Measurements from ENCODE around the gene SLC25A47. TPM values are rescaled to one million over a fixed set of nuclear protein-coding genes. Genes with fewer than 3 reads are reported as not detected.

Gene SLC25A47
- total RNA-seq, 1 experiment from 2014 or later: not detected

- H3K9me3 ChIP-seq (ENCODE audit: control insufficient read depth, insufficient read depth, low read depth, low read length): no peaks in the 10 kb centered on the region
- in situ Hi-C loops (cut with HindIII; ENCODE audit: low pct_unique_long_range_greater_than_20kb, low sequenced_read_pairs): no loop called here
- CTCF ChIA-PET: no interaction called here
- no peak overlapping the region for H3K27ac ChIP-seq (ENCODE audit: low read length)
- intact Hi-C loops (cut with micrococcal nuclease; ENCODE audit: unreplicated experiment): no loop called here
- POLR2A ChIA-PET: no interaction called here
- H3K4me3 ChIP-seq (ENCODE audit: low read depth in 2 of 2, low read length in 2 of 2): no peak overlapping the region
- TF ChIP-seq, protein P1, sequence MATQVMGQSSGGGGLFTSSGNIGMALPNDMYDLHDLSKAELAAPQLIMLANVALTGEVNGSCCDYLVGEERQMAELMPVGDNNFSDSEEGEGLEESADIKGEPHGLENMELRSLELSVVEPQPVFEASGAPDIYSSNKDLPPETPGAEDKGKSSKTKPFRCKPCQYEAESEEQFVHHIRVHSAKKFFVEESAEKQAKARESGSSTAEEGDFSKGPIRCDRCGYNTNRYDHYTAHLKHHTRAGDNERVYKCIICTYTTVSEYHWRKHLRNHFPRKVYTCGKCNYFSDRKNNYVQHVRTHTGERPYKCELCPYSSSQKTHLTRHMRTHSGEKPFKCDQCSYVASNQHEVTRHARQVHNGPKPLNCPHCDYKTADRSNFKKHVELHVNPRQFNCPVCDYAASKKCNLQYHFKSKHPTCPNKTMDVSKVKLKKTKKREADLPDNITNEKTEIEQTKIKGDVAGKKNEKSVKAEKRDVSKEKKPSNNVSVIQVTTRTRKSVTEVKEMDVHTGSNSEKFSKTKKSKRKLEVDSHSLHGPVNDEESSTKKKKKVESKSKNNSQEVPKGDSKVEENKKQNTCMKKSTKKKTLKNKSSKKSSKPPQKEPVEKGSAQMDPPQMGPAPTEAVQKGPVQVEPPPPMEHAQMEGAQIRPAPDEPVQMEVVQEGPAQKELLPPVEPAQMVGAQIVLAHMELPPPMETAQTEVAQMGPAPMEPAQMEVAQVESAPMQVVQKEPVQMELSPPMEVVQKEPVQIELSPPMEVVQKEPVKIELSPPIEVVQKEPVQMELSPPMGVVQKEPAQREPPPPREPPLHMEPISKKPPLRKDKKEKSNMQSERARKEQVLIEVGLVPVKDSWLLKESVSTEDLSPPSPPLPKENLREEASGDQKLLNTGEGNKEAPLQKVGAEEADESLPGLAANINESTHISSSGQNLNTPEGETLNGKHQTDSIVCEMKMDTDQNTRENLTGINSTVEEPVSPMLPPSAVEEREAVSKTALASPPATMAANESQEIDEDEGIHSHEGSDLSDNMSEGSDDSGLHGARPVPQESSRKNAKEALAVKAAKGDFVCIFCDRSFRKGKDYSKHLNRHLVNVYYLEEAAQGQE (IDR thresholded peaks at IDR 0.05; ENCODE audit: insufficient read depth in 1 of 2, low read depth in 2 of 2, low read length in 1 of 2): no peak
- TF ChIP-seq SIN3A (IDR thresholded peaks at IDR 0.05; ENCODE audit: borderline replicate concordance, insufficient read depth, low read depth, low read length) (no peak), TCF7L2 (IDR thresholded peaks at IDR 0.05; ENCODE audit: low read depth, low read length) (no peak), POLR2AphosphoS5 (IDR thresholded peaks at IDR 0.05; ENCODE audit: low read depth, low read length) (no peak)
- TF ChIP-seq, protein P2, sequence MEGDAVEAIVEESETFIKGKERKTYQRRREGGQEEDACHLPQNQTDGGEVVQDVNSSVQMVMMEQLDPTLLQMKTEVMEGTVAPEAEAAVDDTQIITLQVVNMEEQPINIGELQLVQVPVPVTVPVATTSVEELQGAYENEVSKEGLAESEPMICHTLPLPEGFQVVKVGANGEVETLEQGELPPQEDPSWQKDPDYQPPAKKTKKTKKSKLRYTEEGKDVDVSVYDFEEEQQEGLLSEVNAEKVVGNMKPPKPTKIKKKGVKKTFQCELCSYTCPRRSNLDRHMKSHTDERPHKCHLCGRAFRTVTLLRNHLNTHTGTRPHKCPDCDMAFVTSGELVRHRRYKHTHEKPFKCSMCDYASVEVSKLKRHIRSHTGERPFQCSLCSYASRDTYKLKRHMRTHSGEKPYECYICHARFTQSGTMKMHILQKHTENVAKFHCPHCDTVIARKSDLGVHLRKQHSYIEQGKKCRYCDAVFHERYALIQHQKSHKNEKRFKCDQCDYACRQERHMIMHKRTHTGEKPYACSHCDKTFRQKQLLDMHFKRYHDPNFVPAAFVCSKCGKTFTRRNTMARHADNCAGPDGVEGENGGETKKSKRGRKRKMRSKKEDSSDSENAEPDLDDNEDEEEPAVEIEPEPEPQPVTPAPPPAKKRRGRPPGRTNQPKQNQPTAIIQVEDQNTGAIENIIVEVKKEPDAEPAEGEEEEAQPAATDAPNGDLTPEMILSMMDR (IDR thresholded peaks at IDR 0.05): no peak
- DNase-seq (ENCODE audit: low read depth, low spot score) (no peak), ATAC-seq (no peak)
- peaks cover 5% of the 10 kb centered on the region for H3K4me1 ChIP-seq (ENCODE audit: control insufficient read depth, insufficient read depth, low read length)
- H3K36me3 ChIP-seq (ENCODE audit: control insufficient read depth, insufficient read depth, low read length): no peaks in the 10 kb centered on the region
- no peaks in the 10 kb centered on the region for H3K27me3 ChIP-seq (ENCODE audit: control insufficient read depth, insufficient read depth, low read length)
- no TSS peak for BruUV-seq (replicated peaks)
Measured at GRCh38 chr14:100292776-100293461, 30.2 kb upstream of the SLC25A47 start.

DNA sequence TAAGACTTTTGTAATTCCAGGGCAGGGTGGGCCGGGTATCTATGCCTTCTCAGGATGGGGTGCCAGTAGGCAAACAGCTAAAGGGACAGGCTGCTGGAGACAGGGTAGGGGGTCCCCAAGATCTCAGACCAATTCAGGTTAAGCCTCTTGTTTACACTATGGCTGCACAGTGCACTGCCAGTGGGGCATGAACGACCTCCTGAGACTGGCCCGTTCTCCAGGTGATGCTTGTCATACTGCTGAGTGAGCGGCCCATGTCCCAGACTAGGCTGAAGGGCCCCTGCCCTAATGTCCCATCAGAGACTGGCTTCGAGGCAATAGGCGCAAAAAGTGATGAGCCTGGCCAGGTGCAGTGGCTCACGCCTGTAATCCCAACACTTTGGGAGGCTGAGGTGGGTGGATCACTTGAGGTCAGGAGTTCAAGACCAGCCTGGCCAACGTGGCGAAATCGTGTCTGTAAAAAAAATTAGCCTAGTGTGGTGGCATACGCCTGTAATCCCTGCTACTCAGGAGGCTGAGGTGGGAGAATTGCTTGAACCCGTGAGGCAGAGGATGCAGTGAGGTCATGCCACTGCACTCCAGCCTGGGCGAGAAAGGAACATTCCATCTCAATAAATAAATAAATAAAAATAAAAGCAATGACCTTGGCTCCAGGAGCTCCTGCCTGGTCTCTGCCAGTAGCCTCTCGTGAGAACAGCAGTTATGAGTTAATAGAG lies 29.5 kb upstream of the SLC25A47 start:
- intact Hi-C loops (cut with micrococcal nuclease; ENCODE audit: unreplicated experiment) (no loop called here), in situ Hi-C loops (cut with HindIII; ENCODE audit: low pct_unique_long_range_greater_than_20kb, low sequenced_read_pairs) (no loop called here)
- TF ChIP-seq POLR2AphosphoS5 (IDR thresholded peaks at IDR 0.05; ENCODE audit: low read depth, low read length) (no peak), TCF7L2 (IDR thresholded peaks at IDR 0.05; ENCODE audit: low read depth, low read length) (no peak)
- TF ChIP-seq, protein P2 (IDR thresholded peaks at IDR 0.05): no peak
- ChIA-PET POLR2A (no interaction called here), CTCF (no interaction called here)
- no peaks in the 10 kb centered on the region for H3K27me3 ChIP-seq (ENCODE audit: control insufficient read depth, insufficient read depth, low read length)
- no peak overlapping the region for H3K4me3 ChIP-seq (ENCODE audit: low read depth in 2 of 2, low read length in 2 of 2)
- H3K27ac ChIP-seq (ENCODE audit: low read length): no peak overlapping the region
- peaks cover 5% of the 10 kb centered on the region for H3K4me1 ChIP-seq (ENCODE audit: control insufficient read depth, insufficient read depth, low read length)
- DNase-seq (ENCODE audit: low read depth, low spot score): no peak
- ATAC-seq: no peak
- no peaks in the 10 kb centered on the region for H3K9me3 ChIP-seq (ENCODE audit: control insufficient read depth, insufficient read depth, low read depth, low read length)
- no TSS peak for BruUV-seq (replicated peaks)
- H3K36me3 ChIP-seq (ENCODE audit: control insufficient read depth, insufficient read depth, low read length): no peaks in the 10 kb centered on the region
